Coronary artery (tissue), 2 donors: Measurements from ENCODE around the gene SPATS2L.

Source experiments
- DNase-seq: peaks from one replicate; pipeline ENCODE4 v3.0.0-alpha.2; 2017; ENCODE audit warnings: low spot score
- H3K27ac ChIP-seq, 2 donors: fragments of 200-600 bp; sonication (generic); one replicate each; pipeline ENCODE4 v1.5.1; 2016 to 2019
- H3K4me3 ChIP-seq: fragments of 200-600 bp; sonication (generic); 2 replicates; pipeline ENCODE4 v1.5.1; 2016; ENCODE audit warnings: mild to moderate bottlenecking, moderate library complexity
- CTCF ChIP-seq: fragments of 200-600 bp; sonication (generic); IDR thresholded peaks from one replicate; pipeline ENCODE4 v1.5.1; 2019; ENCODE audit warnings: antibody characterized with exemption

SPATS2L gene

GRCh38 chr2:200373231-200373630 is 66.7 kb downstream of the SPATS2L start:
- H3K27ac ChIP-seq, result no peak overlapping the region
- no peak for TF ChIP-seq CTCF
- DNase-seq, result no peak
- H3K4me3 ChIP-seq, result no peak overlapping the region

DNA sequence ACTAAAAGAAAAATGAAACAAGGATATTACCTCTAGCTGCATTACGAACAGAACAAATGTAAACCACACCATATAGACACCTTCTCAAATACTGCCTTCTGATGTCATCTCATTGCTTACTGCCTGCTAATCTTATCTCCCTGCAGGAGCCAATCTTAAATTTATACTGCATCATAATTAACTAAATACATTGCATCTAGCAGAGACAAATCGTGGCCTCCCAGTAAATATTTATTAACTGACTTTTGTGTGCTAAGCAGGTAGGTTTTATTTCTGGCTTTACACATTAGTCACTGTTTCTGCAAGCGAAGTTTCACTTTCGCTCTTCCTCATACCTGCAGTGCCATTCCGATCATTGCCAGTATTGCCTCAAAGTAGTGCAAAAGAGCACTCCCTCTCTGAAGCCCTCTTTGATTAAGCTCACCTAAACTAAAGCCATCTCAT is 67.5 kb downstream of the SPATS2L start:
- DNase-seq, result no peak
- no peak overlapping the region for H3K27ac ChIP-seq
- no peak overlapping the region for H3K4me3 ChIP-seq
- no peak for TF ChIP-seq CTCF

GRCh38 chr2:200376513-200377354 is 70.2 kb downstream of the SPATS2L start:
- Histone ChIP-seq H3K4me3 (no peak overlapping the region), H3K27ac (peak overlapping the region in 1 of 2 donors; percentile 79)
- TF ChIP-seq CTCF, result no peak
- no peak for DNase-seq

DNA sequence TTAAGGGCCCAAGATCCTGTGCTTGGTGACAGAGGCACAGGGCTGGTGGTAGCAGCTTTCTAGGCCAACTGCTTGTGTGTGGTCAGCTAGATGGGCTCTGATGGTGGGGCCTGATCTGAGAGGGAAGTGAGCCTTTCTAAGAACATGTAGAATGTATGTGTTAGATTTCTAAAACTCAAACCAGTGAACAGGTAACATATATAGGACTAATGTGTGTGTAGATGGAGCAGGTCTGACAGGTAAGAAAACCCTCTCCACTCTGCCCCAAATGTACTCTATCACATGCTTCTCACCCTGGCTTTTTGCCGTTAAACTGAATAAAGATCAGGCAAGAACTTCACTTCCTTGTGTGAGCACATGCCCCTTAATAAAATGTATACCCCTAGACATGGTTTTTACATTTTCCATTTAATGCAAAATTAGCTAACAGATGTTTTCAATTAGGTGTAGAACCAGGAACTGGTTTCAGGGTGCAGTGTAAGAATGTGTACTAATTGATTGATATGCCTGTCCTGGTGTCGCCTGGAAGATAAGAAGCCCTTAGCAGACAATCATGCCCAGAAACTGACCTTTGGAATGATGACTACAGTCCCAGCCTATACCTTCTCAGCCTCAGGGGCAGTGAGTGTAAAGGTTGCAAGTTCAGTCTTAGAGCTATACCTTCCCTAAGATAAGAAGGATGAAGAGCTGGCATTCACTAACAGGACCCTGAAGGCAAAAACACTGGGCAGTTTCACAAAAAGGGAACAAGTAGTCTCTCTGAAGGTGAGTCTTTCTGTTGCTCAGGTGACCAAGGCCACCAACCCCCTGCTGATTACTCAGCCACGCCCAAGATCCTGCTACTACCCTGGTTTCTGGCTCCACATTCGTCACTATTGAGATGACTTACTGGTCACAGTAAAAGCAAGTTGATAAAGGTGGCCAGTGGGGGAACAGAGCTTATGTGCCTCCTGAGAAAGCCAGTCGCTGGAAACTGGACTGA is 71.2 kb downstream of the SPATS2L start:
- no peak for DNase-seq
- H3K27ac ChIP-seq, result peak overlapping the region; percentile 62 to 79
- peak overlapping the region; percentile 46 for H3K4me3 ChIP-seq
- TF ChIP-seq CTCF, result no peak

- H3K4me3 ChIP-seq, result peak overlapping the region; percentile 46
- DNase-seq, result no peak
- TF ChIP-seq CTCF, result no peak
- H3K27ac ChIP-seq, result peak overlapping the region; percentile 62 to 79
These were observed 72.3 kb downstream of the SPATS2L start for GRCh38 chr2:200378652-200379290.

DNA sequence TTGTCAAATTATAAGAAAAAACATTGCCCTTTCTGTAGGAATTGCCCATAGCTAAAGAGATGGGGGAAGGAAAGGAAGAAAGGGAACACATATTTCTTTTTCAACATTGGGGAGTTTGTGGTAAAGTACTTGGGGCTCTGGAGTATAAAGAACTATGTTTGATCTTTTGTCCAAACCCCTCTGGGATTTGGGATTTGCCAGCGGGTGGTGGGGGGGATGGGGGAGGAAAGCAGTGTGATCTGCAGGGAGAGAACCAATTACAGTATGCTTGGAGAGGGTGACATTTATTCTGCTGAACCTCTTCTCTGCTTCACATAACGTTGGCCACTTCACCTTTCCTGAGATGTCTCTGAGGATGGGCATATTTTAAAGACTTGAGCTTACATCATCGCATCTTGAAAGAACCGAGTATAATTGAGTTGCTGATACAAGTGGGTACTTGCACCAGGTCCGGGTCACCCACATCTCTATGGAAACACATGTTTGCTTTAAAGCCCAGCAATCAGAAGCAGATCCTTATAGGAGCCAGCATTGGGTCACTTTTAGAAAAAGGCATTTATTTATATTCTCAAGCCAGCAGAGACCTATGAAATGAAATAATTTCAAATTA is 73.1 kb downstream of the SPATS2L start:
- TF ChIP-seq CTCF, result no peak
- no peak for DNase-seq
- Histone ChIP-seq H3K4me3 (peak overlapping the region; percentile 46), H3K27ac (peak overlapping the region; percentile 62 to 79)
